T-cell (primary cell): ENCODE measurements around the gene KDF1. TPM values are rescaled to one million over a fixed set of nuclear protein-coding genes. Genes with fewer than 3 reads are reported as not detected.

Experiments used
- ATAC-seq, 4 experiments: fragments of 200-7000 bp in 3 of 4; fragments of 150-1000 bp in 1 of 4; cut with Tn5 transposase; replicated peaks in 1 of 4; 1 replicate in 3 of 4; 2 replicates in 1 of 4; pipeline ENCODE4 v1.10.0; 2021; ENCODE audit warnings: moderate library complexity in 3 of 4, mild to moderate bottlenecking in 2 of 4, moderate number of reproducible peaks in 1 of 4
- CTCF ChIA-PET, 2 donors: fragments of 300-600 bp; sonication (Branson Sonifier 250); formaldehyde crosslinking; loops; one replicate each; lab custom pipeline; 2022; ENCODE audit warnings: antibody characterized with exemption in 2 of 2; lab: Charles Lee
- POLR2A ChIA-PET, 2 donors: fragments of 300-600 bp; sonication (Branson Sonifier 250); formaldehyde crosslinking; loops; one replicate each; lab custom pipeline; 2022; ENCODE audit warnings: antibody characterized with exemption in 2 of 2; lab: Charles Lee
- DNase-seq, 35 experiments: peaks; one replicate each; pipeline versions ENCODE4 v3.0.0 to v3.0.0-alpha.2; 2013 to 2023
- H3K27ac ChIP-seq: one replicate; pipeline ENCODE4 v1.5.1; 2013; ENCODE audit warnings: low read length
- H3K27me3 ChIP-seq, 2 experiments: replicated peaks in 1 of 2; 1 replicate in 1 of 2; 2 replicates in 1 of 2; pipeline versions ENCODE4 v1.6.1 to v1.7.0; 2013; ENCODE audit warnings: low read length in 1 of 2, mixed read lengths in 1 of 2; ENCODE audit not compliant: control insufficient read depth in 2 of 2, insufficient read depth in 2 of 2; ENCODE audit errors: extremely low read depth in 1 of 2
- H3K36me3 ChIP-seq, 2 donors: 1 replicate in 1 of 2; 2 replicates in 1 of 2; pipeline versions ENCODE4 v1.6.1 to v1.7.0; 2013; ENCODE audit warnings: low read length in 1 of 2; ENCODE audit not compliant: control insufficient read depth in 2 of 2, insufficient read depth in 1 of 2; ENCODE audit errors: extremely low read depth in 1 of 2
- H3K4me1 ChIP-seq, 2 experiments: 1 replicate in 1 of 2; 2 replicates in 1 of 2; pipeline versions ENCODE4 v1.6.1 to v1.7.0; 2013; ENCODE audit warnings: low read length in 2 of 2, mixed read lengths in 1 of 2; ENCODE audit not compliant: insufficient read depth in 2 of 2, control insufficient read depth in 1 of 2; ENCODE audit errors: extremely low read depth in 1 of 2
- H3K4me3 ChIP-seq, 2 donors: 1 replicate in 1 of 2; 2 replicates in 1 of 2; pipeline versions ENCODE4 v1.5.1 to v1.7.0; 2013; ENCODE audit warnings: mild to moderate bottlenecking in 2 of 2, low read length in 1 of 2, moderate library complexity in 1 of 2; ENCODE audit not compliant: control insufficient read depth in 1 of 2; ENCODE audit errors: extremely low read depth in 1 of 2
- H3K9me3 ChIP-seq: 2 replicates; pipeline ENCODE4 v1.7.0; 2013
- H3K27ac Mint-ChIP-seq, 2 donors: one replicate each; pipeline ENCODE4 v1.8.0; 2020 to 2021; ENCODE audit warnings: mild to moderate bottlenecking in 2 of 2, mixed read lengths in 2 of 2
- H3K27me3 Mint-ChIP-seq, 2 donors: one replicate each; pipeline ENCODE4 v1.8.0; 2021 to 2022; ENCODE audit warnings: mixed read lengths in 2 of 2
- H3K36me3 Mint-ChIP-seq: one replicate; pipeline ENCODE4 v1.8.0; 2021; ENCODE audit warnings: mixed read lengths
- H3K4me1 Mint-ChIP-seq, 3 donors: one replicate each; pipeline ENCODE4 v1.8.0; 2020 to 2022; ENCODE audit warnings: mixed read lengths in 3 of 3, mild to moderate bottlenecking in 1 of 3
- H3K4me3 Mint-ChIP-seq, 3 donors: one replicate each; pipeline ENCODE4 v1.8.0; 2020 to 2022; ENCODE audit warnings: mild to moderate bottlenecking in 3 of 3, mixed read lengths in 3 of 3, moderate library complexity in 3 of 3
- H3K9me3 Mint-ChIP-seq, 3 donors: one replicate each; pipeline ENCODE4 v1.8.0; 2020 to 2022; ENCODE audit warnings: mixed read lengths in 3 of 3
- WGBS: methylation state at CpG from one replicate; pipeline ENCODE4 v1.1.5; 2013; ENCODE audit warnings: missing lambda C conversion rate; ENCODE audit not compliant: insufficient coverage; 5-methylcytosine and 5-hydroxymethylcytosine counted together
- total RNA-seq, 35 experiments: library from RNA in 6 of 35; stranded (reverse) in 6 of 35; fragments of 120-200 nt in 1 of 35; gene quantifications; one replicate each; pipeline versions ENCODE4 v1.2.1 to v1.2.4 and lab custom pipeline; 2013 to 2026

Gene KDF1
- total RNA-seq, 5 donors from 2014 or later (not counting 1 experiment from before 2014, with no cell fraction given): 0.84 to 2.8 (median 2.3) TPM

- peaks cover 29 to 34% of the 10 kb centered on the region in 2 donors for H3K27me3 Mint-ChIP-seq
- ChIA-PET CTCF (interaction anchor here in 1 of 2 donors (0.6 kb wide), 1 partner anchor 1667 kb away, joined by 5 read pairs; no protein-coding TSS in a partner anchor), POLR2A (interaction anchor here in 1 of 2 donors (0.6 kb wide), 1 partner anchor 838 kb away, joined by 3 read pairs; no protein-coding TSS in a partner anchor)
- peak overlapping the region in 1 of 3 donors; percentile 17 for H3K4me3 Mint-ChIP-seq
- DNase-seq (no peak), ATAC-seq (no peak)
- Histone ChIP-seq H3K9me3 (no peaks in the 10 kb centered on the region), H3K27ac (no peak overlapping the region), H3K27me3 (peaks cover 4 to 61% of the 10 kb centered on the region in 2 experiments), H3K4me3 (no peak overlapping the region), H3K36me3 (no peaks in the 10 kb centered on the region), H3K4me1 (peaks cover 0 to 18% of the 10 kb centered on the region in 2 experiments)
- H3K4me1 Mint-ChIP-seq: peaks cover 8 to 14% (median 14%) of the 10 kb centered on the region in 3 donors
- peaks cover 3% of the 10 kb centered on the region for H3K36me3 Mint-ChIP-seq
- WGBS: 93% methylated on average over 2 of the region's 3 CpGs
- no peaks in the 10 kb centered on the region for H3K9me3 Mint-ChIP-seq
- no peak overlapping the region for H3K27ac Mint-ChIP-seq
Observed at GRCh38 chr1:26961826-26962225, 1.6 kb upstream of the KDF1 start.

DNA sequence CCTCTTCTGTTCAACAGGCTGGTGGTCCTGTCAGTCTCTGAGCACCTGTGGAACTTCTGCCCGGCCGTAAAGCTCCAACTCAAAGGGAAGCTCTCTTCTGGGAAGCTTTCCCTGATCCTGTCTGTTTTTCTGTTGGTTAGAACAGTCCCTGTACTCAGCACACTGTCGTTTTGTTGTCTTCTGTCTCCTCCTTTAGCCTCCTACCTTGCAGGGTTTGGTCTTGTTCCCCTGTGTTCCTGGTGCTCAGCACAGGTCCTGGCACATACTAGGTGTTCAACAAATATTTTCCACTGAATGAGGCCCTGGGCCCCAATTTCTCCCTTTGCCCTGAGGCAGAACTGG, 328 bp upstream of the KDF1 start:
- 25% methylated on average over 3 of the region's 3 CpGs for WGBS
- peaks cover 8 to 14% (median 14%) of the 10 kb centered on the region in 3 donors for H3K4me1 Mint-ChIP-seq
- POLR2A ChIA-PET: no interaction called here
- H3K36me3 Mint-ChIP-seq: peaks cover 10% of the 10 kb centered on the region
- ATAC-seq (no peak), DNase-seq (no peak)
- Histone ChIP-seq H3K9me3 (no peaks in the 10 kb centered on the region), H3K36me3 (no peaks in the 10 kb centered on the region), H3K4me1 (peaks cover 0 to 18% of the 10 kb centered on the region in 2 experiments), H3K27ac (no peak overlapping the region), H3K4me3 (peak overlapping the region; percentile 61 to 72), H3K27me3 (peaks cover 4 to 49% of the 10 kb centered on the region in 2 experiments)
- CTCF ChIA-PET: interaction anchor here in 1 of 2 donors (0.7 kb wide), 1 partner anchor 38 kb away, joined by 4 read pairs; no protein-coding TSS in a partner anchor
- H3K4me3 Mint-ChIP-seq: peak overlapping the region; percentile 72 to 91 (median 78)
- H3K27ac Mint-ChIP-seq: peak overlapping the region; percentile 16 to 61
- peaks cover 19 to 23% of the 10 kb centered on the region in 2 donors for H3K27me3 Mint-ChIP-seq
- H3K9me3 Mint-ChIP-seq: no peaks in the 10 kb centered on the region

DNA sequence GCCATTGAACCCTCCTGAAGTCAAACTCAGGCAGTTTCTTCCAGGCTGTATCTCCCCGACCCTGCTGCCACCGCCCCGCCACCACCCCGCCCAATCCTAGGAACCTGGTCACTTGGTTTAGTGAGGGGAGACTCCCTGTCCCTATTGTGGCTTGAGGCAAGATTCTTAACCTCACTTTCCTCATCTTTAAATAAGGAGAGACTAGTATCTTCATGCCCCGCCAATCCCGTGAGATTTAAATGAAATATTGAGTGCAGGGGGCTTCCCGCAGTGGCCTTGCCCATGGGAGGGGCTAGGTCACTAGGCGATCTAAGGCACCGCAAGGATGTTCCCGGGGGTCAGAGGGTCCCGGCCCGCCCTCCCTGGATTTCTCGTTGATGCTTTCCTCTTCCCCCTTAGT, 998 bp downstream of the KDF1 start:
- Mint-ChIP-seq H3K27me3 (peaks cover 11 to 18% of the 10 kb centered on the region in 2 donors), H3K4me3 (peak overlapping the region; percentile 56 to 91 (median 72)), H3K27ac (no peak overlapping the region), H3K9me3 (no peaks in the 10 kb centered on the region), H3K36me3 (peaks cover 10% of the 10 kb centered on the region), H3K4me1 (peaks cover 8 to 14% (median 14%) of the 10 kb centered on the region in 3 donors)
- Histone ChIP-seq H3K9me3 (no peaks in the 10 kb centered on the region), H3K4me3 (peak overlapping the region; percentile 61 to 72), H3K27me3 (peaks cover 4 to 42% of the 10 kb centered on the region in 2 experiments), H3K4me1 (peaks cover 0 to 18% of the 10 kb centered on the region in 2 experiments), H3K27ac (no peak overlapping the region), H3K36me3 (no peaks in the 10 kb centered on the region)
- CTCF ChIA-PET: no interaction called here
- DNase-seq: no peak
- ATAC-seq: no peak
- no CpG with 5 or more reads among the region's 13 CpGs for WGBS
- POLR2A ChIA-PET: no interaction called here

GRCh38 chr1:26957306-26957705, 3.0 kb downstream of the KDF1 start:
- Mint-ChIP-seq H3K9me3 (no peaks in the 10 kb centered on the region), H3K36me3 (peaks cover 18% of the 10 kb centered on the region), H3K27me3 (peaks cover 2 to 17% of the 10 kb centered on the region in 2 donors), H3K4me1 (peaks cover 8 to 14% (median 14%) of the 10 kb centered on the region in 3 donors), H3K4me3 (no peak overlapping the region), H3K27ac (no peak overlapping the region)
- CTCF ChIA-PET: no interaction called here
- peaks cover 4 to 35% of the 10 kb centered on the region in 2 experiments for H3K27me3 ChIP-seq
- no peak overlapping the region for H3K27ac ChIP-seq
- no peaks in the 10 kb centered on the region for H3K36me3 ChIP-seq
- DNase-seq (no peak), ATAC-seq (no peak)
- WGBS: 80% methylated on average over 1 of the region's 3 CpGs
- no peak overlapping the region for H3K4me3 ChIP-seq
- peaks cover 0 to 18% of the 10 kb centered on the region in 2 experiments for H3K4me1 ChIP-seq
- POLR2A ChIA-PET: no interaction called here
- no peaks in the 10 kb centered on the region for H3K9me3 ChIP-seq

DNA sequence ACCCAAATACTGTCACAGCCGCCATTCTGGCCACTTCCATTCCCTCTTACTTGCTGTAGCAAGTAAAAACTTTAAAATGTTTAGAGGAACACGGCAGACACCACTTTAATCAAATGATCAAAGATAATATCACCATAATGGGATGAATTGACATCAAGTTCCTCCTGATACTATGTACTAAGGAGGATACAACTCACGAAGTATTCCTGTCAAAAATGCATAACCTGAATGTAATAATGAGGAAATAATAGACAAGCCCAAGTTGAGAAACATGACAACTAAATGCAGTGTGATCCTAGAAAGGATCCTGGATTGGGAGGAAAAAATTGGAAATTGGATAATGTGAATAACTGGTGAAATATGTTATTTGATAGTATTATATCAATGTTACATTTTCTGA, 3.9 kb downstream of the KDF1 start:
- peaks cover 4 to 34% of the 10 kb centered on the region in 2 experiments for H3K27me3 ChIP-seq
- ATAC-seq (no peak), DNase-seq (no peak)
- ChIA-PET POLR2A (no interaction called here), CTCF (no interaction called here)
- H3K9me3 Mint-ChIP-seq: no peaks in the 10 kb centered on the region
- no peaks in the 10 kb centered on the region for H3K9me3 ChIP-seq
- no peak overlapping the region for H3K27ac ChIP-seq
- peaks cover 8 to 14% (median 14%) of the 10 kb centered on the region in 3 donors for H3K4me1 Mint-ChIP-seq
- H3K27me3 Mint-ChIP-seq: peaks cover 0 to 12% of the 10 kb centered on the region in 2 donors
- WGBS: 80% methylated on average over 1 of the region's 3 CpGs
- peaks cover 0 to 2% of the 10 kb centered on the region in 2 donors for H3K36me3 ChIP-seq
- H3K4me3 ChIP-seq: no peak overlapping the region
- H3K4me3 Mint-ChIP-seq: no peak overlapping the region
- peaks cover 21% of the 10 kb centered on the region for H3K36me3 Mint-ChIP-seq
- no peak overlapping the region for H3K27ac Mint-ChIP-seq
- H3K4me1 ChIP-seq: peaks cover 0 to 18% of the 10 kb centered on the region in 2 experiments

GRCh38 chr1:26953374-26953773, 6.9 kb downstream of the KDF1 start:
- DNase-seq: no peak
- no peak for ATAC-seq
- H3K4me1 Mint-ChIP-seq: no peaks in the 10 kb centered on the region
- Histone ChIP-seq H3K9me3 (no peaks in the 10 kb centered on the region), H3K4me3 (no peak overlapping the region), H3K27ac (no peak overlapping the region), H3K4me1 (no peaks in the 10 kb centered on the region), H3K27me3 (peaks cover under 1 to 9% of the 10 kb centered on the region in 2 experiments), H3K36me3 (peaks cover 2 to 5% of the 10 kb centered on the region in 2 donors)
- WGBS: 67% methylated on average over 1 of the region's 5 CpGs
- ChIA-PET POLR2A (no interaction called here), CTCF (interaction anchor here in 1 of 2 donors (0.6 kb wide), 1 partner anchor 300 kb away, joined by 6 read pairs; no protein-coding TSS in a partner anchor)
- H3K27me3 Mint-ChIP-seq: peaks cover 0 to 3% of the 10 kb centered on the region in 2 donors
- H3K4me3 Mint-ChIP-seq: no peak overlapping the region
- H3K36me3 Mint-ChIP-seq: peaks cover 34% of the 10 kb centered on the region
- H3K27ac Mint-ChIP-seq: no peak overlapping the region
- no peaks in the 10 kb centered on the region for H3K9me3 Mint-ChIP-seq
